Endothelial cell of umbilical vein (primary cell): ENCODE data around the gene LHFPL2. TPM values are rescaled to one million over a fixed set of nuclear protein-coding genes. Genes with fewer than 3 reads are reported as not detected.

Experiments used
- BruUV-seq: library from RNA; stranded (reverse); fragments of 400-500 nt; replicated peaks from 2 replicates; lab custom pipeline; 2021; lab: Mats Ljungman, UMichigan
- CTCF ChIA-PET: fragments of 300-600, 350-600 bp; sonication (Branson Sonifier 250); formaldehyde crosslinking; loops from one replicate; lab custom pipeline; 2021; ENCODE audit warnings: antibody characterized with exemption, inconsistent platforms; lab: Charles Lee
- POLR2A ChIA-PET: fragments of 300-600, 350-600 bp; sonication (Branson Sonifier 250); formaldehyde crosslinking; loops from one replicate; lab custom pipeline; 2021; ENCODE audit warnings: antibody characterized with exemption, inconsistent platforms; lab: Charles Lee
- DNase-seq: peaks from one replicate; pipeline ENCODE4 v3.0.0-alpha.2; 2011; ENCODE audit warnings: low read depth, low spot score
- FAIRE-seq: peaks from 2 replicates; lab custom pipeline; 2011; peaks lifted over from hg19 to GRCh38; lab: Jason Lieb, UNC
- H2AFZ ChIP-seq: 2 replicates; pipeline ENCODE4 v1.6.0; 2012; ENCODE audit warnings: low read depth, low read length, control low read depth, inconsistent platforms
- H3K27ac ChIP-seq: 2 replicates; pipeline ENCODE4 v1.5.1; 2011; ENCODE audit warnings: low read depth, mild to moderate bottlenecking, control low read depth, low read length, moderate library complexity; ENCODE audit not compliant: insufficient read depth
- H3K27me3 ChIP-seq, 2 experiments: 2 replicates each; pipeline versions ENCODE4 v1.6.0 to v1.6.1; 2011; ENCODE audit warnings: low read length in 2 of 2, mixed read lengths in 1 of 2; ENCODE audit not compliant: control insufficient read depth in 2 of 2, insufficient read depth in 2 of 2
- H3K36me3 ChIP-seq, 2 experiments: 2 replicates in 1 of 2; 3 replicates in 1 of 2; pipeline ENCODE4 v1.5.1; 2011; ENCODE audit warnings: low read length in 2 of 2, mild to moderate bottlenecking in 1 of 2, moderate library complexity in 1 of 2; ENCODE audit not compliant: control insufficient read depth in 2 of 2, insufficient read depth in 2 of 2; ENCODE audit errors: extremely low read depth in 1 of 2
- H3K4me1 ChIP-seq: 3 replicates; pipeline ENCODE4 v1.5.1; 2011; ENCODE audit warnings: mild to moderate bottlenecking, low read length; ENCODE audit not compliant: control insufficient read depth, insufficient read depth; ENCODE audit errors: extremely low read depth
- H3K4me2 ChIP-seq: 2 replicates; pipeline ENCODE4 v1.6.1; 2011; ENCODE audit warnings: low read length, control low read depth, mixed read lengths; ENCODE audit not compliant: insufficient read depth
- H3K4me3 ChIP-seq, 3 experiments: fragments of 200-600 bp in 1 of 3; sonication (generic), shearing (Covaris generic) in 1 of 3; replicated peaks in 1 of 3; 2 replicates each; pipeline ENCODE4 v1.5.1; 2011 to 2016; ENCODE audit warnings: control low read depth in 3 of 3, low read length in 3 of 3, mild to moderate bottlenecking in 2 of 3, inconsistent platforms in 1 of 3, low read depth in 1 of 3, moderate library complexity in 1 of 3; ENCODE audit not compliant: insufficient read depth in 1 of 3
- H3K79me2 ChIP-seq: 2 replicates; pipeline ENCODE4 v1.6.0; 2012; ENCODE audit warnings: low read length, inconsistent platforms; ENCODE audit not compliant: control insufficient read depth, insufficient read depth
- H3K9ac ChIP-seq: replicated peaks from 2 replicates; pipeline ENCODE3; 2011; ENCODE audit warnings: low read length, control low read depth; ENCODE audit not compliant: insufficient read depth; ENCODE audit errors: extremely low read depth
- H3K9me1 ChIP-seq: replicated peaks from 3 replicates; pipeline ENCODE4 v1.6.0; 2011; ENCODE audit warnings: mild to moderate bottlenecking, low read length; ENCODE audit not compliant: control insufficient read depth, insufficient read depth; ENCODE audit errors: extremely low read depth
- H3K9me3 ChIP-seq: replicated peaks from 2 replicates; pipeline ENCODE4 v1.5.1; 2012; ENCODE audit warnings: low read length, inconsistent platforms; ENCODE audit not compliant: control insufficient read depth, insufficient read depth
- H4K20me1 ChIP-seq: replicated peaks from 2 replicates; pipeline ENCODE3; 2011; ENCODE audit warnings: mild to moderate bottlenecking, low read length; ENCODE audit not compliant: control insufficient read depth, insufficient read depth; ENCODE audit errors: extremely low read depth
- EZH2 ChIP-seq: IDR thresholded peaks from 2 replicates; pipeline ENCODE4 v1.6.1; 2012; ENCODE audit warnings: borderline replicate concordance, low read depth, mild to moderate bottlenecking, moderate library complexity, low read length, inconsistent platforms; ENCODE audit not compliant: severe bottlenecking
- FOS ChIP-seq: IDR thresholded peaks from 2 replicates; pipeline ENCODE4 v1.6.1; 2011; ENCODE audit warnings: mild to moderate bottlenecking, low read length, moderate library complexity, borderline replicate concordance; ENCODE audit not compliant: insufficient read depth
- GATA2 ChIP-seq: IDR thresholded peaks from 2 replicates; pipeline ENCODE4 v1.7.0; 2011; ENCODE audit warnings: low read depth, mild to moderate bottlenecking, moderate library complexity, mixed read lengths, low read length; ENCODE audit not compliant: insufficient read length, insufficient read depth
- JUN ChIP-seq: IDR thresholded peaks from 2 replicates; pipeline ENCODE4 v1.6.1; 2011; ENCODE audit warnings: borderline replicate concordance, low read depth; ENCODE audit not compliant: insufficient read length, insufficient read depth
- MYC ChIP-seq: IDR thresholded peaks from one replicate; pipeline ENCODE4 v1.6.1; 2011; ENCODE audit warnings: mild to moderate bottlenecking, low read depth, low read length
- POLR2A ChIP-seq: IDR thresholded peaks from 2 replicates; pipeline ENCODE4 v1.6.1; 2012; ENCODE audit warnings: low read depth, mild to moderate bottlenecking, control low read depth, low read length
- POLR2AphosphoS5 ChIP-seq: IDR thresholded peaks from 2 replicates; pipeline ENCODE4 v1.6.1; 2012; ENCODE audit warnings: low read depth, mild to moderate bottlenecking, control low read depth, low read length, moderate library complexity; ENCODE audit not compliant: insufficient read depth
- dilution Hi-C: fragments of 300-500 bp; cut with MboI; formaldehyde crosslinking; loops from one replicate; pipeline ENCODE4 v1.15.0; 2019; ENCODE audit warnings: low sequenced_read_pairs; ENCODE audit not compliant: extremely low pct_ligation_motif_present
- intact Hi-C: fragments of 100-400 bp; cut with micrococcal nuclease; formaldehyde crosslinking; loops from one replicate; pipeline ENCODE4 v1.10.0; 2022
- polyA plus RNA-seq, 4 experiments: library from polyadenylated mRNA; depleted of rRNA in 3 of 4; stranded (reverse) in 3 of 4; unstranded in 1 of 4; fragments of >200 nt; gene quantifications; 2 replicates each; pipeline versions ENCODE4 v1.2.1 to v1.2.3, GENCODE V29; 2011 to 2012; ENCODE audit warnings: missing spikeins in 1 of 4
- total RNA-seq: library from RNA; stranded (reverse); gene quantifications from 2 replicates; pipeline ENCODE4 v1.2.3, GENCODE V29; 2021
- TF ChIP-seq, protein P1 (sequence below), 2 donors: IDR thresholded peaks; 1 replicate in 1 of 2; 2 replicates in 1 of 2; pipeline ENCODE4 v1.5.1; 2011; ENCODE audit warnings: low read length in 2 of 2, mild to moderate bottlenecking in 2 of 2, moderate library complexity in 2 of 2, control low read depth in 1 of 2, inconsistent platforms in 1 of 2, low read depth in 1 of 2; ENCODE audit not compliant: insufficient read depth in 1 of 2; ENCODE audit errors: extremely low read depth in 1 of 2
- TF ChIP-seq, protein P2 (sequence below): IDR thresholded peaks from 2 replicates; pipeline ENCODE4 v1.6.1; 2011; ENCODE audit not compliant: insufficient read depth, insufficient read length

The LHFPL2 gene
- total and polyA plus RNA-seq, 2 donors (not counting 3 experiments of a cell fraction or from before 2014, with no cell fraction given): 9.6 to 36.3 TPM

DNA sequence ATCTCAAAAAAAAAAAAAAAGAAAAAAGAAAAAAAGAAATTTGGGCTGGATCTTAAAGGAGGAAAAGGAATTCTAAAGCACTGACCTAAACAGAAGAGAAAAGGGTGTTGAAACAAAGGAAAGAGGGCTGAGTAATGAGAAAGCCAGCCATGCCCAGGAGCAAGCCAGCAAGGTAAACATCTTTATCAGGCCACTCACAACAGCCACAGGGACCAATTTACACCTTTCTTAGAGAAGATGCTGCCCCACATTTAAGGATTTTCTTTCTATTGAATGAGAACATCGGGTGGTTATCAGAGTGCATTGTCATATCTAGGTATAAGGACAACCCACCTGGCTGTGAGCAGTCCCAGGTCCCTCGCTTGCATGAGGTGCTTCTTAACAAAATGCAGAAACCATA lies 16.6 kb downstream of the LHFPL2 start:
- FAIRE-seq: no peak

DNA sequence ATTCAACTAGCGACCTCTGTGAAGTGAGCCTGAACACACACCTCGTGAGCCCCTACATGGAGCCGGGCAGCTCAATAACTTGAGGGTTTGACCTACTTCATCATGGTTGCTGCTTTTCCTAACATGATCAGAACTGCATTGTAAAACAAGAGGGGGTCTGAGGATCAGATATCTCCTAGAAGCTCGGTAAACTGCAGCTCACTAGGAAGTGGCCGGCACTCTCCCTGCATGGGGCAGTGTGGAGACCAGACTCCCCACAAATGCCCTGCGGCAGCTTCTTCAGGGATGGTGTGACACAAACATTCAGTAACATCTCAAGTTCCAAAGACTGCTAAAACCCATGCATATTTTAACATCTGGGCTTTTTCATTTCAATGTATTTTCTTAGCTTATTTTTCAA lies 18.5 kb downstream of the LHFPL2 start:
- Histone ChIP-seq H3K9me3 (no peaks in the 10 kb centered on the region), H3K27ac (no peak overlapping the region), H3K27me3 (no peaks in the 10 kb centered on the region), H4K20me1 (no peaks in the 10 kb centered on the region), H3K4me2 (no peak overlapping the region), H3K4me1 (no peaks in the 10 kb centered on the region), H3K36me3 (peaks cover 2 to 36% of the 10 kb centered on the region in 2 experiments), H3K79me2 (peaks cover 17% of the 10 kb centered on the region), H3K4me3 (no peak overlapping the region), H2AFZ (no peak overlapping the region), H3K9me1 (no peaks in the 10 kb centered on the region), H3K9ac (no peak overlapping the region)
- no TSS peak for BruUV-seq
- intact Hi-C loops (no loop called here), dilution Hi-C loops (no loop called here)
- no peak for FAIRE-seq
- ChIA-PET POLR2A (no interaction called here), CTCF (interaction anchor here (0.8 to 1.3 kb wide), 4 partner anchors 18 to 159 kb away, joined by 3 to 4 read pairs (median 3); partner anchors contain the start of gene LHFPL2)
- no peak for TF ChIP-seq EZH2
- TF ChIP-seq MYC: no peak
- TF ChIP-seq, protein P1, sequence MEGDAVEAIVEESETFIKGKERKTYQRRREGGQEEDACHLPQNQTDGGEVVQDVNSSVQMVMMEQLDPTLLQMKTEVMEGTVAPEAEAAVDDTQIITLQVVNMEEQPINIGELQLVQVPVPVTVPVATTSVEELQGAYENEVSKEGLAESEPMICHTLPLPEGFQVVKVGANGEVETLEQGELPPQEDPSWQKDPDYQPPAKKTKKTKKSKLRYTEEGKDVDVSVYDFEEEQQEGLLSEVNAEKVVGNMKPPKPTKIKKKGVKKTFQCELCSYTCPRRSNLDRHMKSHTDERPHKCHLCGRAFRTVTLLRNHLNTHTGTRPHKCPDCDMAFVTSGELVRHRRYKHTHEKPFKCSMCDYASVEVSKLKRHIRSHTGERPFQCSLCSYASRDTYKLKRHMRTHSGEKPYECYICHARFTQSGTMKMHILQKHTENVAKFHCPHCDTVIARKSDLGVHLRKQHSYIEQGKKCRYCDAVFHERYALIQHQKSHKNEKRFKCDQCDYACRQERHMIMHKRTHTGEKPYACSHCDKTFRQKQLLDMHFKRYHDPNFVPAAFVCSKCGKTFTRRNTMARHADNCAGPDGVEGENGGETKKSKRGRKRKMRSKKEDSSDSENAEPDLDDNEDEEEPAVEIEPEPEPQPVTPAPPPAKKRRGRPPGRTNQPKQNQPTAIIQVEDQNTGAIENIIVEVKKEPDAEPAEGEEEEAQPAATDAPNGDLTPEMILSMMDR (IDR thresholded peaks at IDR 0.05; ENCODE audit: extremely low read depth in 1 of 2, insufficient read depth in 1 of 2, low read depth in 1 of 2, low read length in 2 of 2): no peak
- no peak for TF ChIP-seq JUN
- TF ChIP-seq FOS: no peak
- TF ChIP-seq, protein P2, sequence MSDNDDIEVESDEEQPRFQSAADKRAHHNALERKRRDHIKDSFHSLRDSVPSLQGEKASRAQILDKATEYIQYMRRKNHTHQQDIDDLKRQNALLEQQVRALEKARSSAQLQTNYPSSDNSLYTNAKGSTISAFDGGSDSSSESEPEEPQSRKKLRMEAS: no peak
- TF ChIP-seq POLR2A: no peak
- TF ChIP-seq GATA2: no peak
- no peak for TF ChIP-seq POLR2AphosphoS5
- DNase-seq: no peak

More for the DNA sequence above, 16.6 kb downstream of the LHFPL2 start:
- intact Hi-C loops: no loop called here
- no peak overlapping the region for H3K4me2 ChIP-seq
- H3K27ac ChIP-seq: no peak overlapping the region
- BruUV-seq: no TSS peak
- POLR2A ChIA-PET: no interaction called here
- H3K9ac ChIP-seq: no peak overlapping the region
- no peak overlapping the region for H3K4me3 ChIP-seq
- CTCF ChIA-PET: no interaction called here
- H2AFZ ChIP-seq: no peak overlapping the region
- no peak for TF ChIP-seq MYC
- TF ChIP-seq JUN: no peak
- no peak for TF ChIP-seq POLR2AphosphoS5
- TF ChIP-seq, protein P1 (IDR thresholded peaks at IDR 0.05; ENCODE audit: extremely low read depth in 1 of 2, insufficient read depth in 1 of 2, low read depth in 1 of 2, low read length in 2 of 2): no peak
- H4K20me1 ChIP-seq: no peaks in the 10 kb centered on the region
- DNase-seq: no peak
- peaks cover 30% of the 10 kb centered on the region for H3K79me2 ChIP-seq
- no peaks in the 10 kb centered on the region for H3K4me1 ChIP-seq
- H3K27me3 ChIP-seq: no peaks in the 10 kb centered on the region
- no peaks in the 10 kb centered on the region for H3K9me3 ChIP-seq
- no peaks in the 10 kb centered on the region for H3K9me1 ChIP-seq
- peaks cover 3 to 33% of the 10 kb centered on the region in 2 experiments for H3K36me3 ChIP-seq
- dilution Hi-C loops: no loop called here
